ENCODE results near the gene MED9.

Gene MED9

GRCh38 chr17:17492571-17492970 lies 15.8 kb downstream of the MED9 start:
- no peak for FAIRE-seq

GRCh38 chr17:17493249-17493985 lies 16.6 kb downstream of the MED9 start:
- no peak for FAIRE-seq

DNA sequence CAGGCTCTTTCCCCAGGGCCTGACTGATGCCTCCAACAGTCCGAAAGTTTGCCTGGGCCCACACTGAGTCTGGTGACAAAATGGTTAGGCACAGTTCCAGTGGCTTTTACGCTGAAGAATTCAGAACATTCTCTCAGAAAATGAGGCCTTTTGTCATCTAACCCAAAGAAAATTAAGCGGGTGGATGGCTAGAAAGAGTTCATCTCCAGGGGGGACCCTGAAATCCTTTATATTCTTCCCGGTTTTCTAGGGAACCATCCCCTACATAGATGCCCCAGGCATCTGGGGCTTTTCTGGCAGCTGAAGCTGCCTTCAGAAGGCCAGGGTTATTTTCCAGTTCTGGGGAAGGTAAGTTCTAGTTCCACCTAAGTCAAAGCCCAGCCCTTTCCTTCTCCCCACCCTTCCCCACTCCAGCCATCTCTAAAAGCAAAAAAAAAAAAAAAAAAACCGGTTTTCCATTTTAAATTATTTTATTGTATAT lies 17.2 kb downstream of the MED9 start:
- FAIRE-seq: no peak

DNA sequence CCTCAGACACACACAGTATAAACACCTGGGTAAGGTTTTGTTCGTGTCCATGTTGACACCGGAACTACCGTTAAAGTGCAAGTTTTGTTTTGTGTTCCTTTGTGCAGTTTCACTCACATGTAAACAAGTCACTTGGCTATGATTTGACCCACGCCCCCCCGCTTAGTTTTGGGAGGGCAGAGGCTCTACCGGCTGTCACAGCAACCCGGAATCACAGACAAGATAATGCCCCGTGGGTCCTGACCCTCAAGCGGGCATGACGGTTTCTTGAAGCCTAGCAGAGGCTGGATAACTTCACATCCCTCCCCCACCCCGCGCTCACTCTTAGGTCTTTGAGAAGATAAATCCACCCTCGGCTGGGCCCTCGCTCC lies 17.7 kb downstream of the MED9 start:
- no peak for FAIRE-seq

GRCh38 chr17:17494870-17495535 lies 18.2 kb downstream of the MED9 start:
- FAIRE-seq: no peak

DNA sequence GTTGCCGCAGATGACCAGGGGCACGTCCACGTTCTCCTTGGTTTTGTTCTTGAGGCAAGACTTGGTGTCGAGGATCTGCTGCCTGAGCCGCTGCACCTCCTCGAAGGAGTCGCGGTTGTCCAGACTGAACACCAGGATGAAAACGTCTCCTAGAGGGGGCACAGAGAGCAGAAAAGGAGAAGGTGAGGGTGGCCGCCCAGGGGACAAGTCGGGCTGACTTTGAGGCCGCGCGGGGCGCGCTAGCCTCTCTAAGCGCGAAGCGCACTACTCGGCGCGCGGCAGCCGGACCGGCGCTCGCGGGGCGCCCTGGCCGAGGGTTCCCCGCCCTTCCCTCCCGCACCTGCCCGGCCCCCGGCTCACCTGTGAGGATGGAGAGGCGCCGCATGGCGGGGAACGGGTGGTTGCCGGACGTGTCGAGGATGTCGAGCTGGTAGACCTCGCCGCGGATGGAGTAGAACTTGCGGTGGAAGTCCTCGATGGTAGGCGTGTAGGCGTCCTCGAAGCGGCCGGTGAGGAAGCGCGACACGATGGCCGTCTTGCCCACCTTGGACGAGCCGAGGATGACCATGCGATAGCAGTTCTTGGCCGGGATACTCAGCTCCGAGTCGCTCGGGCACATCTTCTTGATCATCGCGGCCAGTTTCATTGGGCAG lies 18.9 kb downstream of the MED9 start:
- FAIRE-seq: no peak

- FAIRE-seq: no peak
Measured at GRCh38 chr17:17496189-17497064, 19.6 kb downstream of the MED9 start, which contains the start of gene RASD1. RASD1 (minus strand) TSS chr17:17496395; CDS start chr17:17496181, 214 bp downstream.

- no peak for FAIRE-seq
Measured at GRCh38 chr17:17497065-17497844, 20.5 kb downstream of the MED9 start.

DNA sequence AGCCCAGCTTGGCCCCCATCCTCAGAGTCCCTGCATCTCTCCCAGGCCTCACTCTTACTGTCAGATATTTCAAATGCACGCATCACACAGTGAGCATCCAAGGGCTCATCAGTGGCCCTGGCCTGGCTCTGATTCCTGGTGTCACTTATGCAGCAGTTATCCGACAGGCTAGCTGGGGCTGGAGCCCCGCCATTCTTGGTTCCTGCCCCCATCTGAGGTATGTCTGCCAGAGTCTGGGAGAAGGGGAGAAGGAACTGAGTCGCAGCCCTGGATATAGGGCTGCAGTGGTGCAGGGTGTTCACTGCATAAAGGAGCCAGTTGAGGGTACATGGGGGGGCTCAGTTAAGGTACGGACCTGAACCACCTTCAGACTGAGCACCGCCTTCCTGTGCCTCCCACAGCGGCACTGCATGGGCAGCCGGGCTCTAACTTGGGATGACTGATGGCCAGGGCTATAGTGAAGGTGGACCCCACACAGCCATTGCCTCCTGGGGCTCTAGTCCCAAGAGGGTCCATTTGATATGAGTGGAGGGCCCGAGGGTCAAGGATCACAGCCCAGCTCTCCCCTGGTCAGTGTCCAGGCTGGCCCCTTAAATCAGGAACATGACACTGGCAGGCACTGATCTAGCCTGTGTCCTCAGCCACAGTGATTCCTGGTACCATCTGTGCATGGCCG lies 21.2 kb downstream of the MED9 start:
- FAIRE-seq: no peak

- no peak for FAIRE-seq
Measured at GRCh38 chr17:17498606-17499301, 22.0 kb downstream of the MED9 start.

GRCh38 chr17:17499402-17500145 lies 22.8 kb downstream of the MED9 start:
- no peak for FAIRE-seq

GRCh38 chr17:17500999-17501605 lies 24.3 kb downstream of the MED9 start:
- FAIRE-seq: no peak

DNA sequence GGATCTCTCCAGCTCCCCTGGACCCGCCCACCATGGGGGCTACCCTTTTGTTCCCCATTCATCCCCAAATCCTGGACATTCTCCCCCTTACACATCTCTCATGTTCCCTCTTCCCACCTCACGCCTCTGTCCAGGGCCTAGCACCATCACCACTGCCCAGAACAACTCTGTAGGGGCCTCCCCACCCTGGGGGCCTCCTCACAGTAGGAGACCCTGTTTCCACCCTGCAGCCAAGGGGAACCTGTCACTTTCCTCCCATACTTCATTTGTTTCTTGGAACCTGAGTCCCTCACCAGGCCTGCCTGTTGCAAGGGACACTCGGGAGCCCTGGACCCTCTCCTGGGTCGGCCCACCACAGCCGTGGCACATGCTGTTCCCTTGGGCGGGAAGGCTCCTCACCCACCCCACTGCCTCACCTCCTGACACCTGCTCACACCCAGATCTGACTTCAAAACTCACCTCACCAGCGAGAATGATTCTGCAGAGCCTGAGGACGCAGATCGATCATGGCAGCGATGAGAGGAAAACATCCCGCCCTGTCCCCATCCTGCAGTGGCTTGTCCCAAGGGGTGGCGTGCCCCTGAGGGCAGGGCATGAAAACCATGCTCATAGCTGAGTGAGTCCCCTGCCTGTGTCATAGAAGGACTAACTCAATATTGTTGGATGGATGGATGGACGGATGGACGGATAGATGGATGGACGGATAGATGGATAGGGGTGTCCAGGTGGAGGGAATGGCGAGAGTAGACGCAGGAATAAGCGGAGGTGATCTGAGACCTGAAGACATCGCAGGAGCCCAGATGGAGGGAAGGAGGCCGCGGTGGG lies 26.2 kb downstream of the MED9 start:
- FAIRE-seq: no peak

DNA sequence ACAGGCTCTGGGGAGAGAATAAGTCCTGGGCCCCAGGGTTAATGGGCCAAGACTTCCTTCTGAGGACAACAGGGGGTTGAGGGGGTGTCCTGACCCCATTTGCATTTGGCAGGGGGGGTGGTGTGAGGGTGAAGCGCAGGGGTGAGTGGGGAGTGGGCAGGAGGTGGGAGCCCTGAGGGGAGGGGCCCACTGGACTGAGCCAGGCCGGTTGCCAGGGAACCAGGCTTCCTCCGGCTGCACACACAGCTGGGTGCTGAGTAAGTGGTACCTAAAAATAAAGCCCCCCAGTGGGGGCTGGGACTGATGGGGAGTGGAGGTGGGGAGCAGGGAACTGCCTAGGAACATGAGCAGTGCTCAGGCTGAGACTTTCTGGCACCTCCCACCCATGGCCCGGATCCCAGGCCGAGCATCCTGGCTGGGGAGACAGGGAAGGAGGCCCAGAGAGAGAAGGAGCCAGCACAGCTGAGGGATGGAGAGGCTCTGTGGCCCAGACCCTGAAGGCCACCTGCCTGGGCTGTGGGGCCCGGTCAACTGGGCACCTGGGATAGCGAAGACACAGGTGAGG lies 26.8 kb downstream of the MED9 start:
- no peak for FAIRE-seq

- no peak for FAIRE-seq
Measured at GRCh38 chr17:17504341-17505140, 27.7 kb downstream of the MED9 start.

DNA sequence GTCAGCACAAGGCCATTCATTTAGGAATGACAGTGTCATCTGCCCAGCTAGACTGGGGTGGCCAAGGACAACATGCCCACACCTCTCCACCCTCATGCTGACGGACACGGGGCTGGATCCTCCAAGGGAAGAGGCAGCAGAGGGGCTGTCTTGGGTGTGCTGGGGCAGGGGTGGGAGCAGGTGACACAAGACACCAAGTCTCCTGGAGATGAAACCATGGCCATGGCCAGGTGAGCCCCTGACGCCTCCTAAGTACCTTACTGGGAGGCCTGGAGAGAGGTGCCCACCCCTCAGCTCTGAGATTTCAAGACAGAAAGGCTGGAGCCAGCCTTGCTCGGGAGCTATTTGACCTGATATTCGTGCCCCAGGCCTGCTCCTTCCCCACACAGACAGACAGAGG lies 28.4 kb downstream of the MED9 start:
- FAIRE-seq: no peak

GRCh38 chr17:17505610-17506171 lies 28.9 kb downstream of the MED9 start:
- FAIRE-seq: no peak
